Breast epithelium (tissue), 3 donors: ENCODE data around the gene MYPOP.

ENCODE experiments used
- POLR2A ChIP-seq: fragments of 450-650 bp; IDR thresholded peaks from one replicate; pipeline ENCODE4 v1.6.1; 2016; ENCODE audit warnings: antibody characterized with exemption, mild to moderate bottlenecking, moderate library complexity
- POLR2AphosphoS5 ChIP-seq, 3 donors: sonication (generic); formaldehyde crosslinking; IDR thresholded peaks; one replicate each; pipeline ENCODE4 v1.6.1; 2017; ENCODE audit warnings: antibody characterized with exemption in 3 of 3
- TF ChIP-seq, protein P1 (sequence below), 3 donors: fragments of 450-650 bp; IDR thresholded peaks; one replicate each; pipeline ENCODE4 v1.5.1; 2016 to 2017; ENCODE audit warnings: antibody characterized with exemption in 3 of 3, mild to moderate bottlenecking in 3 of 3, moderate library complexity in 3 of 3

DNA sequence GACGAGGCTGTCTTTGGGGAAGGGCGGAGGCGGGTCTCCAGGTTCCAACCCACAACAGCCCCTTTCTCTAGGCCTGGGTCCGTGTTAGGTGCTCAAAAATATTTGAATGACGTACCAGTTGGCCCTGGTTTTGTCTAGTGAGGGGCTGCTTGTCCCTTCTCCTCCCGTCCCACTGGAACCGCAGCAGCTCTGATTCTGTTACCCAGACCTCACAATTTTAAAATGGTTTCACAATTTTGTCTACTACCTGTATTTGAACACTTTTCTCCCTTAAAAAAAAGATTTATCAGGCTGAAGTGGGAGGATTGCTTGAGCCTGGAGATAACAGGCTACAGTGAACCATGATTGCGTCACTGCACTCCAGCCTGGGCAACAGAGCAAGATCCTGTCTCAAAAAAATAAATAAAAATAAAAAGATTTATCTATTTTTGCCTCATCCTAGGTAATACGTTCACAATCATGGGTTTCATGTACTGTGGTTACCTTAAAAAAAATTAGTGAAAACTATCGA is 15.2 kb downstream of the MYPOP start:
- TF ChIP-seq, protein P1, sequence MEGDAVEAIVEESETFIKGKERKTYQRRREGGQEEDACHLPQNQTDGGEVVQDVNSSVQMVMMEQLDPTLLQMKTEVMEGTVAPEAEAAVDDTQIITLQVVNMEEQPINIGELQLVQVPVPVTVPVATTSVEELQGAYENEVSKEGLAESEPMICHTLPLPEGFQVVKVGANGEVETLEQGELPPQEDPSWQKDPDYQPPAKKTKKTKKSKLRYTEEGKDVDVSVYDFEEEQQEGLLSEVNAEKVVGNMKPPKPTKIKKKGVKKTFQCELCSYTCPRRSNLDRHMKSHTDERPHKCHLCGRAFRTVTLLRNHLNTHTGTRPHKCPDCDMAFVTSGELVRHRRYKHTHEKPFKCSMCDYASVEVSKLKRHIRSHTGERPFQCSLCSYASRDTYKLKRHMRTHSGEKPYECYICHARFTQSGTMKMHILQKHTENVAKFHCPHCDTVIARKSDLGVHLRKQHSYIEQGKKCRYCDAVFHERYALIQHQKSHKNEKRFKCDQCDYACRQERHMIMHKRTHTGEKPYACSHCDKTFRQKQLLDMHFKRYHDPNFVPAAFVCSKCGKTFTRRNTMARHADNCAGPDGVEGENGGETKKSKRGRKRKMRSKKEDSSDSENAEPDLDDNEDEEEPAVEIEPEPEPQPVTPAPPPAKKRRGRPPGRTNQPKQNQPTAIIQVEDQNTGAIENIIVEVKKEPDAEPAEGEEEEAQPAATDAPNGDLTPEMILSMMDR (IDR thresholded peaks at IDR 0.05) = no peak
- no peak for TF ChIP-seq POLR2A
- no peak for TF ChIP-seq POLR2AphosphoS5 (IDR thresholded peaks at IDR 0.05)
